ENCODE results near the gene ASGR2. TPM values are rescaled to one million over a fixed set of nuclear protein-coding genes. Genes with fewer than 3 reads are reported as not detected.

The ASGR2 gene
- total and polyA plus RNA-seq, 2 donors (not counting 1 experiment from before 2014, with no cell fraction given) = not detected

DNA sequence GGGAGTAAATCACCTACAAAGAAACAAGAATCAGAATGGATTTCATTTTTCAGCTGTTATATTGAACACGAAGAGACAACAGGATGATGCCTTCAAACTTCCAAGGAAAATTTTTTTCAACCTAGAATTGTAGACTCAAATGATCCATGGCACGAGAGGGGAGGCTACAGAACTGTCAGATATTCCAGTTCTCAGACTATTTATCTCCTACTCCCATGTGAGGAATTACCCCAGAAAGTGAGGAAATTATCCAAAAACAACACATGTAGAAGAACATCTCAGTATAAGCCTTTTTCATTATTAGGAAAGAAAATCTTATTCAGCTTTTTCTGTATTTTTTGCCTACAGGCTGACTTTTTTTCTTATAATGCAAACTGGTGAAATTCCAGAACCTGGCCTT, 5.5 kb upstream of the ASGR2 start:
- no peak overlapping the region for H3K4me3 ChIP-seq (replicated peaks in 1 of 4; ENCODE audit: control extremely low read depth in 1 of 4, insufficient read depth in 1 of 4, low read depth in 3 of 4, low read length in 4 of 4)
- no peak overlapping the region for H3K27ac ChIP-seq (ENCODE audit: insufficient read depth, low read length)
- no peak overlapping the region for H3K9ac ChIP-seq (ENCODE audit: insufficient read depth, low read length)
- no peaks in the 10 kb centered on the region for H4K20me1 ChIP-seq (ENCODE audit: control insufficient read depth, extremely low read depth, insufficient read depth, low read length)
- DNase-seq (ENCODE audit: low read depth in 2 of 2) = no peak
- TF ChIP-seq, protein P1, sequence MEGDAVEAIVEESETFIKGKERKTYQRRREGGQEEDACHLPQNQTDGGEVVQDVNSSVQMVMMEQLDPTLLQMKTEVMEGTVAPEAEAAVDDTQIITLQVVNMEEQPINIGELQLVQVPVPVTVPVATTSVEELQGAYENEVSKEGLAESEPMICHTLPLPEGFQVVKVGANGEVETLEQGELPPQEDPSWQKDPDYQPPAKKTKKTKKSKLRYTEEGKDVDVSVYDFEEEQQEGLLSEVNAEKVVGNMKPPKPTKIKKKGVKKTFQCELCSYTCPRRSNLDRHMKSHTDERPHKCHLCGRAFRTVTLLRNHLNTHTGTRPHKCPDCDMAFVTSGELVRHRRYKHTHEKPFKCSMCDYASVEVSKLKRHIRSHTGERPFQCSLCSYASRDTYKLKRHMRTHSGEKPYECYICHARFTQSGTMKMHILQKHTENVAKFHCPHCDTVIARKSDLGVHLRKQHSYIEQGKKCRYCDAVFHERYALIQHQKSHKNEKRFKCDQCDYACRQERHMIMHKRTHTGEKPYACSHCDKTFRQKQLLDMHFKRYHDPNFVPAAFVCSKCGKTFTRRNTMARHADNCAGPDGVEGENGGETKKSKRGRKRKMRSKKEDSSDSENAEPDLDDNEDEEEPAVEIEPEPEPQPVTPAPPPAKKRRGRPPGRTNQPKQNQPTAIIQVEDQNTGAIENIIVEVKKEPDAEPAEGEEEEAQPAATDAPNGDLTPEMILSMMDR (conservative IDR thresholded peaks at IDR 0.05 in 1 of 2, IDR thresholded peaks at IDR 0.05 in 1 of 2; ENCODE audit: low read depth in 1 of 2, low read length in 2 of 2) = no peak
- TF ChIP-seq EZH2 (IDR thresholded peaks at IDR 0.05; ENCODE audit: low read length, missing control alignments) = no peak
- H3K27me3 ChIP-seq (ENCODE audit: control insufficient read depth, insufficient read depth, low read length) = no peaks in the 10 kb centered on the region
- H3K79me2 ChIP-seq (ENCODE audit: control insufficient read depth, insufficient read depth, low read length) = no peaks in the 10 kb centered on the region
- H3K9me3 ChIP-seq (ENCODE audit: control insufficient read depth, insufficient read depth, low read depth, low read length) = no peaks in the 10 kb centered on the region
- no peak overlapping the region for H2AFZ ChIP-seq (ENCODE audit: low read length)
- no peaks in the 10 kb centered on the region for H3K4me1 ChIP-seq (ENCODE audit: control insufficient read depth, extremely low read depth, insufficient read depth, low read length)
- H3K4me2 ChIP-seq (ENCODE audit: extremely low read depth, insufficient read depth, low read length) = no peak overlapping the region
- no peaks in the 10 kb centered on the region for H3K36me3 ChIP-seq (ENCODE audit: control insufficient read depth, insufficient read depth, low read length)

DNA sequence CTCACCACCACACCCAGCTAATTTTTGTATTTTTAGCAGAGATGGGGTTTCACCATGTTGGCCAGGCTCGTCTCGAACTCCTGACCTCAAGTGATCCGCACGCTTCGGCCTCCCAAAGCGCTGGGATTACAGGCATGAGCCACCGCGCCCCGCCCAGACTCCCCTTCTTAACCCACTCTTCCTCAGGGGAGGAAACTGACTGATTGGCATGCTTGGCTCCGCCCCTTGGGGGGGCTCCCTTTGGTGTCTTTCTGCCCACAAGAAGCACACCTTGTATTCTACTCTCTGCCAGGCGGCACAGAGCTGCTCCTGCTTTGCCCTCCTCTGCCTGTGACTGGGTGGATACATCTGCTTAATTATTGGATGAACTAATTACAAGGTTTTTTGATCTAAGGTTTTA, 4.7 kb upstream of the ASGR2 start:
- no peak for DNase-seq (ENCODE audit: low read depth in 2 of 2)
- Histone ChIP-seq H3K9ac (ENCODE audit: insufficient read depth, low read length) (no peak overlapping the region), H3K4me1 (ENCODE audit: control insufficient read depth, extremely low read depth, insufficient read depth, low read length) (no peaks in the 10 kb centered on the region), H2AFZ (ENCODE audit: low read length) (no peak overlapping the region), H3K9me3 (ENCODE audit: control insufficient read depth, insufficient read depth, low read depth, low read length) (no peaks in the 10 kb centered on the region), H3K4me3 (replicated peaks in 1 of 4; ENCODE audit: control extremely low read depth in 1 of 4, insufficient read depth in 1 of 4, low read depth in 3 of 4, low read length in 4 of 4) (no peak overlapping the region), H4K20me1 (ENCODE audit: control insufficient read depth, extremely low read depth, insufficient read depth, low read length) (no peaks in the 10 kb centered on the region), H3K27me3 (ENCODE audit: control insufficient read depth, insufficient read depth, low read length) (no peaks in the 10 kb centered on the region), H3K27ac (ENCODE audit: insufficient read depth, low read length) (no peak overlapping the region), H3K4me2 (ENCODE audit: extremely low read depth, insufficient read depth, low read length) (no peak overlapping the region), H3K36me3 (ENCODE audit: control insufficient read depth, insufficient read depth, low read length) (no peaks in the 10 kb centered on the region), H3K79me2 (ENCODE audit: control insufficient read depth, insufficient read depth, low read length) (no peaks in the 10 kb centered on the region)
- no peak for TF ChIP-seq EZH2 (IDR thresholded peaks at IDR 0.05; ENCODE audit: low read length, missing control alignments)
- TF ChIP-seq, protein P1 (conservative IDR thresholded peaks at IDR 0.05 in 1 of 2, IDR thresholded peaks at IDR 0.05 in 1 of 2; ENCODE audit: low read depth in 1 of 2, low read length in 2 of 2) = no peak

GRCh38 chr17:7114875-7115614, 423 bp upstream of the ASGR2 start:
- Histone ChIP-seq H3K27ac (ENCODE audit: insufficient read depth, low read length) (no peak overlapping the region), H4K20me1 (ENCODE audit: control insufficient read depth, extremely low read depth, insufficient read depth, low read length) (no peaks in the 10 kb centered on the region), H3K36me3 (ENCODE audit: control insufficient read depth, insufficient read depth, low read length) (no peaks in the 10 kb centered on the region), H3K4me3 (replicated peaks in 1 of 4; ENCODE audit: control extremely low read depth in 1 of 4, insufficient read depth in 1 of 4, low read depth in 3 of 4, low read length in 4 of 4) (no peak overlapping the region), H3K4me1 (ENCODE audit: control insufficient read depth, extremely low read depth, insufficient read depth, low read length) (no peaks in the 10 kb centered on the region), H3K27me3 (ENCODE audit: control insufficient read depth, insufficient read depth, low read length) (no peaks in the 10 kb centered on the region), H3K9me3 (ENCODE audit: control insufficient read depth, insufficient read depth, low read depth, low read length) (no peaks in the 10 kb centered on the region), H3K4me2 (ENCODE audit: extremely low read depth, insufficient read depth, low read length) (no peak overlapping the region), H2AFZ (ENCODE audit: low read length) (no peak overlapping the region), H3K79me2 (ENCODE audit: control insufficient read depth, insufficient read depth, low read length) (no peaks in the 10 kb centered on the region), H3K9ac (ENCODE audit: insufficient read depth, low read length) (no peak overlapping the region)
- no peak for DNase-seq (ENCODE audit: low read depth in 2 of 2)
- TF ChIP-seq, protein P1 (conservative IDR thresholded peaks at IDR 0.05 in 1 of 2, IDR thresholded peaks at IDR 0.05 in 1 of 2; ENCODE audit: low read depth in 1 of 2, low read length in 2 of 2) = no peak
- TF ChIP-seq EZH2 (IDR thresholded peaks at IDR 0.05; ENCODE audit: low read length, missing control alignments) = no peak

Measured in fibroblast of lung (primary cell).